Dermis microvascular lymphatic vessel endothelial cell (primary cell): ENCODE data around the gene ANKRD31. TPM values are rescaled to one million over a fixed set of nuclear protein-coding genes. Genes with fewer than 3 reads are reported as not detected.
"Not testable (repeated sequence)": the region's sequence is repeated elsewhere in the genome, so short reads cannot be mapped to it uniquely, and the experiment has no call there.

Source experiments
- DNase-seq, 2 donors: peaks; one replicate each; pipeline versions ENCODE4 v3.0.0 to v3.0.0-alpha.2; 2010; ENCODE audit warnings: low read depth in 2 of 2
- total RNA-seq: library from RNA; depleted of rRNA; stranded (reverse); fragments of >200 nt; gene quantifications from 2 replicates; pipeline ENCODE4 v1.2.1, GENCODE V29; 2014

ANKRD31 gene
- total RNA-seq = under 0.01 TPM in 1 of 2 replicates, not detected in the other

- peak; percentile 38 to 72 for DNase-seq
These were observed at the start of gene ANKRD31 for GRCh38 chr5:75236322-75237316. Gene ANKRD31, minus strand, starts transcription at chr5:75236878. Its CDS starts 192 bp downstream, at chr5:75236686.

DNA sequence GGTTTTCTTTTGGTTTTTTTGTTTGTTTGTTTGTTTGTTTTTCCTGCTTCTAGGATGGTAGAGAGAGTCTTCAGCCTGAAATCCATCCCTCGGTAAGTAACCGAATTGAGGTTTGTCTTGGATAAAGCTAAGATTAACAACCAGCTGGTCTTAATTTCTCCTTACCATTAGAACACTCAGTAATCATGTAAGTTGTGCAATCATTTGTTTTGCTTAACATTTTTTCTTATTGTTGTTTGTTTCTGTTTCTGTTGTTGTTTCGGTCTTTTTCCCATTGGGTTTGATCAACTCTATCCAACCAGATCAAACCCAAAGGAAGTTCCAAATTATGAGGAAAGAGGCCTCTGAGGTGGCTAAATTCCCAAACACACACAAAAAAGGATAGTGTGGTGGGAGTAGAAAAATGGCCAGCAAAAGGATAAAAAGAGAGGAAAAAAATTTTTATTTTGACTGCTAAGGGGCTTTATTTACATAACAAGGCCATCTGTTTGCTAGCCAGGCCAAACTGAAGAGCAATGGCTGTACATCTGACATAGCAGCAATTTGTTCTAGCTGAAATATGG is 49.6 kb upstream of the ANKRD31 start:
- DNase-seq = no peak

- no peak for DNase-seq
These were observed 45.9 kb upstream of the ANKRD31 start for GRCh38 chr5:75282581-75282980.

DNA sequence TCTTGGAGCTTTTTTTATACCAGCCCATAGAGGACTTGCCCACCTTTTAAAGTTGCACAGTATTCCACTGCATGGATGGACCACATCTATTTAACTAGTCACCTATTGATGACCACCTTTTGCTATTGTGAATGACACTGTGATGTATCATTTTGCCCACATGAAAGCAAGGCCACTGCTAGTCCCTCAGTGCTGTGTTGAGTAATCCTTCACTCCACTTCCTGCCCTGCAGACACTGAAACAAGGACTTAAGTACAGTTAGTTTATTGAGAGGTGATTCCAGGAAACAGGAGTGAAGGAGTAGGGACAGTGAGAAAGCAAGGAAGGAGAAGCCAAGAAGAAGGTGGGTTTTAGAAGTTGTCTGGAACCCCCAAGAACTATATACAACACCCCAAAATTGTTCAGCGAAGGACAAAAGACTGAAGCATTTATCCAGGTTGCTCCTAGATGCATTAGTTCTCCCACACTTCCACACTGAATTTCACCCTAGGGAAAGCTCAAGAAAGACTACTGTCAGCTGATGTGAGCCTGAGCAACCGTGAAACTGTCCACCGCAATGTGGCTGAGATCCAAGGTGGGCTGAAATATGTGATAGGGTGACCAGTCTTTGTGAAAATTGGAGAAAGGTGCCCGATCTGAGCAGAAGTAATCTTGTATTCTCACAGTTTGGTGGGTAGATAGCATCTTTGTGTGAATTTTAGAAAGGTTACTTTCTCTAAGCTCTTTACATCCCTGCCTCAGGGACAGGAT is 45.2 kb upstream of the ANKRD31 start:
- DNase-seq = no peak

DNA sequence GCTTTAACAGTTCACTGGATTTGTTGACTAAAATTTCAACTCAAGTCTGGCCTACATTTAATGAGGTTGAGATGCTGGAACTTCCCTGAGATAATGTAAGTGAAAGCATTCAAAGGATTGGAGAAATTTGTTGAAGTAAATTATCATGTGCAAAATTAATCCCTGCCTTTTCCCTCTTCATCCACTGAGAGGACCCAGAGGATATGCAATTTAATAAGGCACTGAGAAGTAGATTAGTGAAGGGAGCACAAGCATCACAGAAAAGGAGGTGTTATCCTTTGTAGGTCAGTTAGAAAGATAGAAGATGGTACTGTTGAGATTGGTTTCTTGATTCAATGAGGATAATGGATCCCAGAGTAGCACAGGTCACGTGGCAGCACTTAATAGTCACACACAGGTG is 42.6 kb upstream of the ANKRD31 start:
- DNase-seq = no peak

GRCh38 chr5:75277463-75277862 is 40.8 kb upstream of the ANKRD31 start:
- DNase-seq = no peak

DNA sequence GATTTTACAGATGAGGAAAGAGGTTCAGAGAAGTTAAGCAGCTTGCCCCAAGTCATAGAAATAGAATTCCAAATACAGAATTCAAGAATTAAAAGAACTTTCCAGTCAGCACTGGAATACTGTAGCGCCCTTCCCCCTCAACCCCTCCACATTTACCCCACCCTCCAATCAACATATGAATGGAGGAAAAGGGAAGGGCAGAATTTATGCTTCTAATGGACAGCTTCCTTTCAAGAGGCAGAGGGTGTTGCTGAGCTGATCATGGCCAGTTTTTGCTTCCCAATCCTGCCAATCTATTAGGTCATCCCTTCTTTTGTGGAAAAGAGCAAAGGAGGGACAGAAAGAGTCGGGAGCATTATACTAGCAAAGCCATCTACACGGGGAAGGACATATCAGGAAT is 39.1 kb upstream of the ANKRD31 start:
- no peak for DNase-seq

- DNase-seq = no peak
These were observed 38.5 kb upstream of the ANKRD31 start for GRCh38 chr5:75275147-75275546.

GRCh38 chr5:75274486-75274885 is 37.8 kb upstream of the ANKRD31 start:
- no peak for DNase-seq

DNA sequence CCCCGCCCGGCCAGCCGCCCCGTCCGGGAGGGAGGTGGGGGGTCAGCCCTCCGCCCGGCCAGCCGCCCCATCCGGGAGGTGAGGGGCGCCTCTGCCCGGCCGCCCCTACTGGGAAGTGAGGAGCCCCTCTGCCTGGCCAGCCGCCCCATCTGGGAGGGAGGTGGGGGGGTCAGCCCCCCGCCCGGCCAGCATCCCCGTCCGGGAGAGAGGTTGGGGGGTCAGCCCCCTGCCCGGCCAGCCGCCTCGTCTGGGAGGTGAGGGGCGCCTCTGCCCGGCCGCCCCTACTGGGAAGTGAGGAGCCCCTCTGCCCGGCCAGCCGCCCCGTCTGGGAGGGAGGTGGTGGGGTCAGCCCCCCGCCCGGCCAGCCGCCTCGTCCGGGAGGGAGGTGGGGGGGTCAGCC is 33.9 kb upstream of the ANKRD31 start:
- not testable (repeated sequence) for DNase-seq

DNA sequence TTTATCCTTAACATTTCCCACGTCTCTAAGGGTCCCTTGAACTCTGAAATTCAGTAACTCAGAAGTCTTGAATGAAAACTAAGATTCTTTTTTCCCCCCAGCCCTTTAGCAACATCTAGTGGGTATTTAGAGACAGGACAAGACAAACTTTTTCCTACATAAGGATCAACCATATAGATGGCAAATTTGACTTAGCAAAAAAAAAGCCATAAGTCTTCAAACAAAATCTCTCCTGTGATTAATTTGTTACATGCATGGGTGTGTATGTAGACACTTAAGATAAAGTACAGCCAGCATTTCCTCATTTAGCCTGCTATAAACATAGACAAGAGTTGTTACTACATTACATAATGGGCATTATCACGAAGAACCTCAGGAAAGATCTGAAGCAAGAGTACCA is 29.1 kb upstream of the ANKRD31 start:
- peak in 1 of 2 donors; percentile 40 for DNase-seq

- no peak for DNase-seq
These were observed 25.6 kb upstream of the ANKRD31 start for GRCh38 chr5:75262271-75262670.

DNA sequence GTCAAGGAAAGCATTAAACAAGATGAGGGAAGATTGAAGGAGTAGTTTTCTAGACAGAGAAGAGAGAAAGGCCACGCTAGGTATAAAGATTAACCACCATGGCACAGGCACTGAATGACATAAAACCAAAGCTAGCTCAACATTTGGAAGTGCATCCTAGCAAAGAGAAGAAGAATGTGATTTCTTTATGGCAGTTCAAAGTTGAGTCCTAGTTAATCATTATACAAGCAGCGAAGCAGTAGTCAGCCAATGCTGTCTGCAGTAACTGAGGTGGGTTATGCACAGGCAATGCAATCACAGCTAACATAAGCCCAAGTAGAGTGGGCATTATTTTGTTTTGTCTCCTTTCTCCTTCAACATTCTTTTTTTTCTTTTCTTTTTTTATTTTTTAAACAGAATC is 24.0 kb upstream of the ANKRD31 start:
- no peak for DNase-seq

DNA sequence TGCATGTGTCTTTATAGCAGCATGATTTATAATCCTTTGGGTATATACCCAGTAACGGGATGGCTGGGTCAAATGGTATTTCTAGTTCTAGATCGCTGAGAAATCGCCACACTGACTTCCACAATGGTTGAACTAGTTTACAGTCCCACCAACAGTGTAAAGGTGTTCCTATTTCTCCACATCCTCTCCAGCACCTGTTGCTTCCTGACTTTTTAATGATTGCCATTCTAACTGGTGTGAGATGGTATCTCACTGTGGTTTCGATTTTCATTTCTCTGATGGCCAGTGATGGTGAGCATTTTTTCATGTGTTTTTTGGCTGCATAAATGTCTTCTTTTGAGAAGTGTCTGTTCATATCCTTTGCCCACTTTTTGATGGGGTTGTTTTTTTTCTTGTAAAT is 13.8 kb upstream of the ANKRD31 start:
- DNase-seq = not testable (repeated sequence)

- DNase-seq = no peak
These were observed 8.3 kb upstream of the ANKRD31 start for GRCh38 chr5:75245023-75245422.

- no peak for DNase-seq
These were observed 6.8 kb upstream of the ANKRD31 start for GRCh38 chr5:75243510-75243909.

GRCh38 chr5:75243100-75243499 is 6.4 kb upstream of the ANKRD31 start:
- no peak for DNase-seq

- no peak for DNase-seq
These were observed 5.4 kb upstream of the ANKRD31 start for GRCh38 chr5:75242067-75242466.

- DNase-seq = no peak
These were observed 3.0 kb upstream of the ANKRD31 start for GRCh38 chr5:75239681-75240080.

DNA sequence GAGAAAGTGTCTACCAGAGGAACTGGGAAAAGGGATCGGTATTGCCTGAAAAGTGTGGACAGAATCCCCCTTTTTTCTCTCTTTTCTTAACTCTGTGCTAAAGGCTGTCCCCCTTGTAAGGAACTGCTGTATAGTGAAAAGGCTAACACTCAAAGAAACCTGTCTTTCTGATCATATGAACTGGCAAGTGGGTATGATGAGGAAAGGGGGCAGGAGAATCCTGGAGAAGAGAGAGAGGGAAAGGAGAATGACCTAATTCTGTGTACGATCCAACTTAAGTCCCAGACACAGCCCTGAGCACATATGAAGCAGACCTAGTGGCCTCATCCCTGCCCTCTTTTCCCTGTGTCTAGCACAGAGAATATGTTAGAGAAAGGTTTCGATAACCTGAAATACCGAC is 967 bp downstream of the ANKRD31 start:
- no peak for DNase-seq

GRCh38 chr5:75234251-75234650 is 2.4 kb downstream of the ANKRD31 start:
- no peak for DNase-seq

DNA sequence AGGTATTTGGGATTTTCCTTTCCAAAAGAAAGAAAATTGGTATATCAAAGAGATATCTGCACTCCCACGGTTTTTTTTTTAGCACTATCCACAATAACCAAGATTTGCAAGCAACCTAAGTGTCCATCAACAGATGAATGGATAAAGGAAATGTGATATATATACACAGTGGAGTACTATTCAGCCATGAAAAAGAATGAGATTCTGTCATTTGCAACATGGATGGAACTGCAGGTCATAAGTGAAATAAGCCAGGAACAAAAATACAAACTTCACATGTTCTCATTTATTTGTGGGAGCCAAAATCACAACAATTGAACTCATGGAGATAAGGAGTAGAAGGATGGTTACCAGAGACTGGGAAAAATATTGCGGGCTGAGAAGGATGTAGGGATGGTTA is 9.8 kb downstream of the ANKRD31 start:
- no peak for DNase-seq
